DMS53 treated with DMSO at 0.1 percent for 48 hours (cell line): ENCODE results near the gene MAU2.

ENCODE experiments used
- DNase-seq: peaks from one replicate; lab custom pipeline; 2025; ENCODE audit not compliant: unreplicated experiment; lab: John Stamatoyannopoulos, UW

MAU2 gene

DNA sequence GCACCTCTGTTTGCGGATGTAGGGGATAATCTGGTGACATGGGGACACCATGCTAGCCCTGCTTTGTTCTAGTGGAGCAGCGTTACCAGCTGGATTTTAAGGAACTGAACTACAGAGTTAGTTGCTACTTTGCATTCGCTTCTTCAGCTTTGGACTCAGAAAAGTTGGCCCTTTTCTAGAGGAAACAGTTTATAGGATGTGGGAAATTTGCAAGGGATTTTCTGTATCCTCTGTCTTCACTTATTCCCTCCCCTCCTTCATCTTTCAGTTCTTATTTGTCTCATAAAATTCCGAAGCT is 87.0 kb downstream of the MAU2 start:
- no peak for DNase-seq
